ENCODE data around the gene CA10. TPM values are rescaled to one million over a fixed set of nuclear protein-coding genes. Genes with fewer than 3 reads are reported as not detected.

Gene CA10
- total and polyA plus RNA-seq, 2 of the 4 experiments (the other 2 are of a cell fraction) = not detected

DNA sequence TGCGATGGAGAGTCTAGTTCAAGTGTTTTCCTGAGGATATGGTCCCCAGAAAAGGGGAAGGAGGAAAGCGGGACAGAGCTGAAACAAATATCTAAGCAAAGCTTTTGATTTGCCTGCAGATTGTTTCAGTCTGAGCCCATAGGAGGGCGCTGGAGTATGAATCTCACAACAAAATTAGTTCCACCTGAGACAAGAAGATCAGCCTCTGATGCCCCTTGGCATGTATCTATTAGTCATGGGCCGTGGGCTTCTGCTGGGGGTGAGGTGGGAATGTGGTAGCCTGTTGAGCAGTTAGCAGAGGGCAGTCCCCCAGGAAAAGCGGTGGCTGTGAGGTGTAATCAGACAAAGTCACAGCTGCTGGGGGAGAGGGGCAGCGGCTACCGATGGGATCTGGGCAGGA, 446.9 kb downstream of the CA10 start:
- H3K9me1 ChIP-seq (ENCODE audit: insufficient read depth, low read length) = no peaks in the 10 kb centered on the region
- 29% methylated on average over 1 of the region's 7 CpGs; no CpG with 5 or more reads in 1 of the 2 experiments for whole genome bisulfite sequencing, 2 experiments (ENCODE audit: extremely low coverage in 2 of 2, insufficient read length in 1 of 2)
- H3K56ac ChIP-seq (ENCODE audit: extremely low read depth, insufficient read depth, low read length) = no peak overlapping the region
- no peak overlapping the region for H2AK9ac ChIP-seq (replicated peaks; ENCODE audit: low read depth, low read length, poor library complexity)
- H3K9me3 ChIP-seq (ENCODE audit: control insufficient read depth, insufficient read depth, low read length) = peaks cover 14% of the 10 kb centered on the region
- no peaks in the 10 kb centered on the region for H4K20me1 ChIP-seq (ENCODE audit: insufficient read depth, low read length)
- no peak overlapping the region for H3K4me3 ChIP-seq (ENCODE audit: insufficient read depth, low read depth, low read length)
- H2AFZ ChIP-seq (replicated peaks; ENCODE audit: low read length, poor library complexity) = no peak overlapping the region
- TF ChIP-seq MXI1 (IDR thresholded peaks at IDR 0.05; ENCODE audit: borderline replicate concordance, low read depth, low read length) = no peak
- H2BK120ac ChIP-seq (ENCODE audit: low read depth, low read length) = no peak overlapping the region
- H3K27me3 ChIP-seq (ENCODE audit: control insufficient read depth, insufficient read depth, low read length) = no peaks in the 10 kb centered on the region
- no peak overlapping the region for H2BK15ac ChIP-seq (ENCODE audit: low read depth, low read length)
- no peak overlapping the region for H4K8ac ChIP-seq (ENCODE audit: low read depth in 2 of 2, low read length in 2 of 2)
- no peak overlapping the region for H3K27ac ChIP-seq (ENCODE audit: insufficient read depth, low read length)
- H3K4ac ChIP-seq (ENCODE audit: low read depth, low read length) = no peak overlapping the region
- no TSS peak for BruUV-seq (replicated peaks)
- no peak overlapping the region for H3K14ac ChIP-seq (replicated peaks; ENCODE audit: low read depth, low read length)
- no peak overlapping the region for H3K9ac ChIP-seq (ENCODE audit: low read depth, low read length)
- no peak overlapping the region for H4K5ac ChIP-seq (ENCODE audit: low read depth, low read length)
- no peak overlapping the region for H2BK20ac ChIP-seq (ENCODE audit: low read depth, low read length)
- CTCF ChIA-PET = no interaction called here
- H3K4me1 ChIP-seq (ENCODE audit: control insufficient read depth, insufficient read depth, low read length) = no peaks in the 10 kb centered on the region
- H3K23ac ChIP-seq (ENCODE audit: low read depth, low read length) = no peak overlapping the region
- POLR2A ChIA-PET (ENCODE audit: unreplicated experiment) = no interaction called here
- no peak overlapping the region for H3K18ac ChIP-seq (ENCODE audit: low read depth, low read length)
- H4K91ac ChIP-seq (ENCODE audit: insufficient read depth, low read depth, low read length) = no peak overlapping the region
- intact Hi-C loops (cut with micrococcal nuclease) = no loop called here
- H2BK5ac ChIP-seq (ENCODE audit: low read depth, low read length, poor library complexity, severe bottlenecking) = no peak overlapping the region
- in situ Hi-C loops (cut with MboI; ENCODE audit: low sequenced_read_pairs) = no loop called here
- no peak overlapping the region for H2AK5ac ChIP-seq (ENCODE audit: low read depth, low read length)
- no peaks in the 10 kb centered on the region for H3K79me1 ChIP-seq (ENCODE audit: low read depth in 1 of 2, low read length in 2 of 2)
- H3K4me2 ChIP-seq (ENCODE audit: low read depth, low read length) = no peak overlapping the region
- ATAC-seq (ENCODE audit: low read depth) (no peak), DNase-seq (no peak)
- H3K36me3 ChIP-seq (ENCODE audit: control insufficient read depth, insufficient read depth, low read length) = no peaks in the 10 kb centered on the region
- dilution Hi-C loops (cut with HindIII; ENCODE audit: low sequenced_read_pairs, unreplicated experiment) = no loop called here
